ENCODE data around the gene LRRC32.

Gene LRRC32

GRCh38 chr11:76716268-76716667 lies 45.7 kb upstream of the LRRC32 start:
- Histone ChIP-seq H3K4me1 (ENCODE audit: control insufficient read depth in 1 of 2, insufficient read depth in 1 of 2, low read depth in 1 of 2, low read length in 1 of 2) (no peaks in the 10 kb centered on the region), H3K36me3 (no peaks in the 10 kb centered on the region), H3K27me3 (no peaks in the 10 kb centered on the region), H3K4me3 (ENCODE audit: low read depth in 1 of 2, low read length in 1 of 2) (no peak overlapping the region), H3K27ac (no peak overlapping the region), H3K9me3 (no peaks in the 10 kb centered on the region)
- TF ChIP-seq CTCF (IDR thresholded peaks at IDR 0.05) = no peak

- H3K4me3 ChIP-seq (ENCODE audit: low read depth in 1 of 2, low read length in 1 of 2) = no peak overlapping the region
- TF ChIP-seq CTCF (IDR thresholded peaks at IDR 0.05) = no peak
- no peaks in the 10 kb centered on the region for H3K27me3 ChIP-seq
- no peaks in the 10 kb centered on the region for H3K36me3 ChIP-seq
- H3K27ac ChIP-seq = no peak overlapping the region
- no peaks in the 10 kb centered on the region for H3K9me3 ChIP-seq
- H3K4me1 ChIP-seq (ENCODE audit: control insufficient read depth in 1 of 2, insufficient read depth in 1 of 2, low read depth in 1 of 2, low read length in 1 of 2) = no peaks in the 10 kb centered on the region
Measured at GRCh38 chr11:76714493-76714892, 43.9 kb upstream of the LRRC32 start.

- no peak for TF ChIP-seq CTCF (IDR thresholded peaks at IDR 0.05)
- H3K4me3 ChIP-seq (ENCODE audit: low read depth in 1 of 2, low read length in 1 of 2) = no peak overlapping the region
- no peaks in the 10 kb centered on the region for H3K27me3 ChIP-seq
- no peaks in the 10 kb centered on the region for H3K9me3 ChIP-seq
- no peak overlapping the region for H3K27ac ChIP-seq
- H3K36me3 ChIP-seq = no peaks in the 10 kb centered on the region
- H3K4me1 ChIP-seq (ENCODE audit: control insufficient read depth in 1 of 2, insufficient read depth in 1 of 2, low read depth in 1 of 2, low read length in 1 of 2) = no peaks in the 10 kb centered on the region
Measured at GRCh38 chr11:76713499-76713898, 43.0 kb upstream of the LRRC32 start.

- no peak overlapping the region for H3K4me3 ChIP-seq (ENCODE audit: low read depth in 1 of 2, low read length in 1 of 2)
- TF ChIP-seq CTCF (IDR thresholded peaks at IDR 0.05) = no peak
- no peak overlapping the region for H3K27ac ChIP-seq
- no peaks in the 10 kb centered on the region for H3K36me3 ChIP-seq
- no peaks in the 10 kb centered on the region for H3K4me1 ChIP-seq (ENCODE audit: control insufficient read depth in 1 of 2, insufficient read depth in 1 of 2, low read depth in 1 of 2, low read length in 1 of 2)
- H3K27me3 ChIP-seq = no peaks in the 10 kb centered on the region
- no peaks in the 10 kb centered on the region for H3K9me3 ChIP-seq
Measured at GRCh38 chr11:76712125-76712524, 41.6 kb upstream of the LRRC32 start.

- Histone ChIP-seq H3K27ac (no peak overlapping the region), H3K4me1 (ENCODE audit: control insufficient read depth in 1 of 2, insufficient read depth in 1 of 2, low read depth in 1 of 2, low read length in 1 of 2) (no peaks in the 10 kb centered on the region), H3K27me3 (no peaks in the 10 kb centered on the region), H3K4me3 (ENCODE audit: low read depth in 1 of 2, low read length in 1 of 2) (no peak overlapping the region), H3K36me3 (no peaks in the 10 kb centered on the region), H3K9me3 (no peaks in the 10 kb centered on the region)
- TF ChIP-seq CTCF (IDR thresholded peaks at IDR 0.05) = no peak
Measured at GRCh38 chr11:76709756-76710155, 39.2 kb upstream of the LRRC32 start.

All from neutrophil (primary cell).